ENCODE results near the gene RGS3. TPM values are rescaled to one million over a fixed set of nuclear protein-coding genes. Genes with fewer than 3 reads are reported as not detected.

RGS3 gene
- total RNA-seq, 2 donors from 2014 or later = 25.7 to 96.9 TPM

GRCh38 chr9:113452113-113452605, 11.4 kb upstream of the RGS3 start:
- H3K36me3 ChIP-seq (replicated peaks in 1 of 2; ENCODE audit: insufficient read depth in 1 of 2, low read depth in 2 of 2) = no peaks in the 10 kb centered on the region
- no peaks in the 10 kb centered on the region for H3K9me3 ChIP-seq
- TF ChIP-seq CTCF (IDR thresholded peaks at IDR 0.05) (no peak), POLR2A (IDR thresholded peaks at IDR 0.05) (no peak)
- DNase-seq (no peak), ATAC-seq (no peak)
- WGBS, 2 donors = 62 to 73% methylated on average over 4 of the region's 4 CpGs
- no peaks in the 10 kb centered on the region for H3K27me3 ChIP-seq
- H3K4me3 ChIP-seq = no peak overlapping the region
- H3K27ac ChIP-seq = no peak overlapping the region
- intact Hi-C loops (cut with DNase I) = no loop called here
- H3K4me1 ChIP-seq = peaks cover 23% of the 10 kb centered on the region

DNA sequence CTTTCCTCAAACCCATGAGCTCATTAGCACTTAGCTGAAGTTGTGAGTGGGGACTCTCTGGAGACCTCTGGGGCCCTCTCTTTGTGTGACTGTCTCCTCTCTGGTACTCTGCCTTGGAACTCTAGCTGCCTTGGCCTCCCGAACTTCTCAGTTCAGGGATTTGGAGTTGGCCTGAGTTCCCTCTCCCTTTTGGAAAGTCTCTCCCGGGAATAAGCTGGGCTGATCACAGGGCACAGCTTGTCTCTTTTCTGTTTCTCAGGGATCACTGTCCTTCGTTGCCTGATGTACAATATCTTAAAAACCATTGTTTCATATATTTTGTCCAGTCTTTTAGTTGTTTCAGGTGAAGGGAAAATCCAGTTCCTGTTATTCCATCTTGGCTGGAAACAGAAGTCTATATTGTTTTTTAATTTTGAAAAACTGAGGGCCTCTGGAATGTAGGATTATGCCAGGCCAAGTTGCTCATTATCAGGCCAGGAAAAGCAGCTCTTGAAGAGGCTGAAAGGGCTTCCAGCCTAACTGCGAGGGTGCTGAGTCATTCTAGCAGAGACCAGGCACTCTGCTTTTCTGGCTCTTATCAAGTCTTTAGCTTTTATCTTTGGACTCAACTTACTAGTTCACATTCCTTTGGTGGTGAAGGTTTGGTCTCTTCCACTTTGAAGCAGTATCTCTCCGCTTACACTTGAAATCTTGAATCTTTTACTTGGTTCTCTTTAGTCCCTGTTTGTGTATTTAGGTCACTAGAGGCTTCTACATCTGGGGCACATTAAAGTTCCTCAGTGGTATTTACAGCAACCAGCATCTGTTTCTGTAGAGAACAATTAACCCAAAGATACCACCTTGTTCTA, 8.4 kb upstream of the RGS3 start:
- no peaks in the 10 kb centered on the region for H3K9me3 ChIP-seq
- no peaks in the 10 kb centered on the region for H3K36me3 ChIP-seq (replicated peaks in 1 of 2; ENCODE audit: insufficient read depth in 1 of 2, low read depth in 2 of 2)
- intact Hi-C loops (cut with DNase I) = no loop called here
- peak overlapping the region; percentile 37 to 86 (median 74) for H3K27ac ChIP-seq
- 25 to 31% methylated on average over 5 of the region's 5 CpGs for WGBS, 2 donors
- H3K27me3 ChIP-seq = no peaks in the 10 kb centered on the region
- ATAC-seq (peak; percentile 94), DNase-seq (peak; percentile 58 to 73 (median 70))
- H3K4me3 ChIP-seq = no peak overlapping the region
- H3K4me1 ChIP-seq = peaks cover 23% of the 10 kb centered on the region
- TF ChIP-seq CTCF (IDR thresholded peaks at IDR 0.05) (no peak), POLR2A (IDR thresholded peaks at IDR 0.05) (no peak)

DNA sequence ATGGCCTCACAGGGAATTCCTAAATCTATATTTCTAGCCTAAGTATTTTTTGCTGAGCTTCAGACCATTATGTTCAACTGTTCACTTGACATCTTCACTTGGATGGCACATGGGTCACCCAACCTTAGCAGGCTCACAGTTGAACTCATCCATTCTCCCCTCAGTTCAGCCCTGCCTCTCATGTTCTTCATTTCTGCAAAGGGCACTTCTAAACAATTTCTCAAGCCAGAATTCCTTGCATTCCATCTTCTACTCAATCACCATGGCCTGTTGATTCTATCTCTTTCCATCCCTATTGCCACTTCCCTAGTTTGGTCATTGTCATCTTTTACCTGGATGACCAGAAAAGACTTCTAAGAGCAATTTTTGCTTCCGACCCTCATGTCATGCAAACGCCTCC, 7.3 kb upstream of the RGS3 start:
- WGBS, 2 donors = 96 to 98% methylated on average over 2 of the region's 2 CpGs
- DNase-seq = no peak
- no peak overlapping the region for H3K4me3 ChIP-seq
- H3K36me3 ChIP-seq (replicated peaks in 1 of 2; ENCODE audit: insufficient read depth in 1 of 2, low read depth in 2 of 2) = no peaks in the 10 kb centered on the region
- peak overlapping the region in 3 of 4 donors; percentile 69 to 86 (median 80) for H3K27ac ChIP-seq
- H3K4me1 ChIP-seq = peaks cover 23% of the 10 kb centered on the region
- H3K9me3 ChIP-seq = no peaks in the 10 kb centered on the region
- no peak for ATAC-seq
- TF ChIP-seq POLR2A (IDR thresholded peaks at IDR 0.05) = no peak
- no peak for TF ChIP-seq CTCF (IDR thresholded peaks at IDR 0.05)
- no peaks in the 10 kb centered on the region for H3K27me3 ChIP-seq
- intact Hi-C loops (cut with DNase I) = no loop called here

GRCh38 chr9:113461285-113461684, 2.2 kb upstream of the RGS3 start:
- DNase-seq (no peak), ATAC-seq (no peak)
- no peak for TF ChIP-seq CTCF (IDR thresholded peaks at IDR 0.05)
- no peak for TF ChIP-seq POLR2A (IDR thresholded peaks at IDR 0.05)
- WGBS, 2 donors = 97 to 100% methylated on average over 3 of the region's 3 CpGs
- H3K27ac ChIP-seq = no peak overlapping the region
- H3K9me3 ChIP-seq = no peaks in the 10 kb centered on the region
- intact Hi-C loops (cut with DNase I) = no loop called here
- no peaks in the 10 kb centered on the region for H3K36me3 ChIP-seq (replicated peaks in 1 of 2; ENCODE audit: insufficient read depth in 1 of 2, low read depth in 2 of 2)
- H3K27me3 ChIP-seq = no peaks in the 10 kb centered on the region
- no peak overlapping the region for H3K4me3 ChIP-seq
- H3K4me1 ChIP-seq = peaks cover 32% of the 10 kb centered on the region
